DND-41 (cell line): Measurements from ENCODE around the gene KRTAP1-1.

Experiments used
- ATAC-seq: fragments of 200-7000 bp; cut with Tn5 transposase; 3 replicates; pipeline ENCODE4 v1.9.1; 2021; ENCODE audit warnings: low read depth; ENCODE audit not compliant: insufficient read depth
- DNase-seq: peaks from one replicate; pipeline ENCODE4 v3.0.0-alpha.2; 2020
- H2AFZ ChIP-seq: 2 replicates; pipeline ENCODE4 v1.6.0; 2012; ENCODE audit warnings: low read depth, low read length
- H3K27ac ChIP-seq: 2 replicates; pipeline ENCODE4 v1.5.1; 2012; ENCODE audit warnings: low read length, inconsistent platforms
- H3K27me3 ChIP-seq: fragments of 200-600 bp; sonication (generic); 2 replicates; pipeline ENCODE4 v1.6.0; 2012; ENCODE audit warnings: low read length, mild to moderate bottlenecking, inconsistent platforms; ENCODE audit not compliant: insufficient read depth, poor library complexity
- H3K36me3 ChIP-seq: 2 replicates; pipeline ENCODE4 v1.5.1; 2012; ENCODE audit warnings: low read length, inconsistent platforms; ENCODE audit not compliant: insufficient read depth
- H3K4me1 ChIP-seq: 2 replicates; pipeline ENCODE4 v1.5.1; 2012; ENCODE audit warnings: mild to moderate bottlenecking, low read length; ENCODE audit not compliant: insufficient read depth
- H3K4me2 ChIP-seq: 2 replicates; pipeline ENCODE4 v1.6.0; 2012; ENCODE audit warnings: mild to moderate bottlenecking, moderate library complexity, low read length, inconsistent platforms; ENCODE audit not compliant: insufficient read depth
- H3K4me3 ChIP-seq, 2 experiments: fragments of 200-600 bp in 1 of 2; shearing (Covaris generic) in 1 of 2; 2 replicates each; pipeline ENCODE4 v1.5.1; 2012 to 2016; ENCODE audit warnings: inconsistent platforms in 2 of 2, low read length in 2 of 2, mild to moderate bottlenecking in 2 of 2, low read depth in 1 of 2, moderate library complexity in 1 of 2
- H3K79me2 ChIP-seq: 2 replicates; pipeline ENCODE4 v1.6.0; 2012; ENCODE audit warnings: low read length, inconsistent platforms; ENCODE audit not compliant: insufficient read depth
- H3K9ac ChIP-seq: 2 replicates; pipeline ENCODE4 v1.6.0; 2012; ENCODE audit warnings: low read depth, mild to moderate bottlenecking, inconsistent platforms, low read length, moderate library complexity
- H3K9me3 ChIP-seq: 2 replicates; pipeline ENCODE4 v1.5.1; 2012; ENCODE audit warnings: low read length, moderate library complexity, mild to moderate bottlenecking, inconsistent platforms; ENCODE audit not compliant: insufficient read depth, severe bottlenecking
- H4K20me1 ChIP-seq: 2 replicates; pipeline ENCODE4 v1.6.0; 2012; ENCODE audit warnings: low read length; ENCODE audit not compliant: insufficient read depth
- EZH2 ChIP-seq: IDR thresholded peaks from 3 replicates; pipeline ENCODE4 v1.6.1; 2012; ENCODE audit warnings: borderline replicate concordance, low read depth, mild to moderate bottlenecking, moderate library complexity, low read length, inconsistent platforms; ENCODE audit not compliant: severe bottlenecking
- TF ChIP-seq, protein P1 (sequence below): IDR thresholded peaks from 2 replicates; pipeline ENCODE4 v1.5.1; 2012; ENCODE audit warnings: borderline replicate concordance, low read length, moderate library complexity, mild to moderate bottlenecking; ENCODE audit not compliant: poor library complexity, severe bottlenecking; ENCODE audit errors: extremely low read depth

The KRTAP1-1 gene

DNA sequence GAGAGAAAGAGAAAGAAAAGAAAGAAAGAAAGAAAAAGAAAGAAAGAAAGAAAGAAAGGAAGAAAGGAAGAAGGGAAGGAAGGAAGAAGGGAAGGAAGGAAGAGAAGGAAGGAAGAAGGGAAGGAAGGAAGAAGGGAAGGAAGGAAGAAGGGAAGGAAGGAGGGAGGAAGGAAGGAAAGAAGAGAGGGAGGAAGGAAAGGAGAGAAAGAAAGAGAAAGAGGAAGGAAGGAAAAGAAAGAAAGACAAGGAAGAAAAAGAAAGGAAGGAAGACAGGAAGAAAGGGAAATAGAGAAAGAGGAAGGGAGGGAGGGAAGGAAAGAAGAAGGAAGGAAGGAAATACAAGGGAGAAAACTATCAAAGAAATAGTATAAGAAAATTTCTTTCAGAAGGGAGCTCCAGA is 35.5 kb upstream of the KRTAP1-1 start:
- no peak for ATAC-seq
- Histone ChIP-seq H3K36me3 (no peaks in the 10 kb centered on the region), H3K79me2 (no peaks in the 10 kb centered on the region), H3K4me3 (no peak overlapping the region), H4K20me1 (no peaks in the 10 kb centered on the region), H3K4me2 (no peak overlapping the region), H3K9ac (no peak overlapping the region), H3K27ac (no peak overlapping the region), H2AFZ (no peak overlapping the region), H3K27me3 (peaks cover 8% of the 10 kb centered on the region), H3K4me1 (no peaks in the 10 kb centered on the region), H3K9me3 (no peaks in the 10 kb centered on the region)
- no peak for TF ChIP-seq EZH2
- TF ChIP-seq, protein P1, sequence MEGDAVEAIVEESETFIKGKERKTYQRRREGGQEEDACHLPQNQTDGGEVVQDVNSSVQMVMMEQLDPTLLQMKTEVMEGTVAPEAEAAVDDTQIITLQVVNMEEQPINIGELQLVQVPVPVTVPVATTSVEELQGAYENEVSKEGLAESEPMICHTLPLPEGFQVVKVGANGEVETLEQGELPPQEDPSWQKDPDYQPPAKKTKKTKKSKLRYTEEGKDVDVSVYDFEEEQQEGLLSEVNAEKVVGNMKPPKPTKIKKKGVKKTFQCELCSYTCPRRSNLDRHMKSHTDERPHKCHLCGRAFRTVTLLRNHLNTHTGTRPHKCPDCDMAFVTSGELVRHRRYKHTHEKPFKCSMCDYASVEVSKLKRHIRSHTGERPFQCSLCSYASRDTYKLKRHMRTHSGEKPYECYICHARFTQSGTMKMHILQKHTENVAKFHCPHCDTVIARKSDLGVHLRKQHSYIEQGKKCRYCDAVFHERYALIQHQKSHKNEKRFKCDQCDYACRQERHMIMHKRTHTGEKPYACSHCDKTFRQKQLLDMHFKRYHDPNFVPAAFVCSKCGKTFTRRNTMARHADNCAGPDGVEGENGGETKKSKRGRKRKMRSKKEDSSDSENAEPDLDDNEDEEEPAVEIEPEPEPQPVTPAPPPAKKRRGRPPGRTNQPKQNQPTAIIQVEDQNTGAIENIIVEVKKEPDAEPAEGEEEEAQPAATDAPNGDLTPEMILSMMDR: no peak
- DNase-seq: no peak

DNA sequence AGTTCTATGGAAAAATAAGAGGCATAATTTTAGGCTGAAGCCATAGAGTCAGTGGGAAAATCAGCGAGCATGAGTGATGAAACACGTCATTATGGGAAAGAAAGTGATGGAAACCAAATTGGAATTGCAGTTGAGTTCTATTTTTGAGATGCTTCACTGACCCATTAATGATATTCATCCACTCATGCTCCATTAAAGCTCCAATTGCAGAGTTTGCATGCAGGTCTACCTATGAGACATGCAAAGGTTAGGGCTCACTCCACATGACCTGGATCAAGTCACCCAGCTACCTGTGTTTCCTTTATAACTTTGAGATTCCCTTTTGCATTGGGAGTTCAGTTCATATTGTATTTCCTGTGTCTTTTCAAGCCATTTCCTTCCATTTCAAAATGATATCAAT is 32.4 kb upstream of the KRTAP1-1 start:
- Histone ChIP-seq H3K4me1 (no peaks in the 10 kb centered on the region), H3K27me3 (peaks cover 9% of the 10 kb centered on the region), H2AFZ (no peak overlapping the region), H4K20me1 (no peaks in the 10 kb centered on the region), H3K4me2 (no peak overlapping the region), H3K27ac (no peak overlapping the region), H3K4me3 (no peak overlapping the region), H3K9ac (no peak overlapping the region), H3K9me3 (no peaks in the 10 kb centered on the region), H3K36me3 (no peaks in the 10 kb centered on the region), H3K79me2 (no peaks in the 10 kb centered on the region)
- ATAC-seq (no peak), DNase-seq (no peak)
- TF ChIP-seq EZH2: no peak

DNA sequence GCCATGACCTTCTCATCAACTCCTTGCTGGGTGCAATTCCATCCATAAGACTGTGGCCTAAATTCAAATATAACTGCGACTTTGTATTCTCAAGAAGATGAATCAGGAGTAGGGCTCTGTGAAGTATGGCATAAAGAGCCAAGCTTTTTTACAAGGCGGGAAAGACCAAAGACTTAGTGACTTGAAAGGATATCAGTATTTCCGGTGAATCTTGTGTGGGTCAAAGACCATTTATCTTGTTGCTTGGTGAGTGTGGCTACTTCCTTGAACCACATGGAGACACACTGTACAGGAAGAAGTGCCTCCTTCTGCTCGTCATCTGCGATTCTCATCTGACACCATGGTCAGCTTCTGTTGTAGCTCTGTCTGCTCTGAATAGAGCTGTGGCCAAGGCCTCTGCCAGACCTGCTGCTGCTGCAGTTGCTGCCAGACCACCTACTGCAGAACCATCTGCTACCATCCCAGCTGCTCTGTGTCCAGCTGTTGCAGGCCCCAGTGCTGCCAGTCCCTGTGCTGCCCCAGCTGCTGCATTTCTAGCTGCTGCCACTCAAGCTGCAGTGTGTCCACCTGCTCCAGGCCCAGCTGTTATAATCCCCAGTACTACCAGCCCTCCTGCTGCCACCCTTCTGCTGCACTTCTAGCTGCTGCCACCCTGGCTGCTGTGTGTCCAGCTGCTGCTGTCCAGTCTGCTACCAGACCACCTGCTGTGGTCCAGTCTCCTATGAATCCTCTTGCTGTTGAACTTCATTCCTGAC is 30.5 kb upstream of the KRTAP1-1 start:
- H3K27ac ChIP-seq: no peak overlapping the region
- peaks cover 9% of the 10 kb centered on the region for H3K27me3 ChIP-seq
- ATAC-seq: no peak
- no peak overlapping the region for H2AFZ ChIP-seq
- H3K79me2 ChIP-seq: no peaks in the 10 kb centered on the region
- H3K4me3 ChIP-seq: no peak overlapping the region
- H3K9me3 ChIP-seq: no peaks in the 10 kb centered on the region
- H3K9ac ChIP-seq: no peak overlapping the region
- no peaks in the 10 kb centered on the region for H3K36me3 ChIP-seq
- no peaks in the 10 kb centered on the region for H3K4me1 ChIP-seq
- H3K4me2 ChIP-seq: no peak overlapping the region
- no peaks in the 10 kb centered on the region for H4K20me1 ChIP-seq
- no peak for DNase-seq
- TF ChIP-seq, protein P1: no peak
- TF ChIP-seq EZH2: no peak

DNA sequence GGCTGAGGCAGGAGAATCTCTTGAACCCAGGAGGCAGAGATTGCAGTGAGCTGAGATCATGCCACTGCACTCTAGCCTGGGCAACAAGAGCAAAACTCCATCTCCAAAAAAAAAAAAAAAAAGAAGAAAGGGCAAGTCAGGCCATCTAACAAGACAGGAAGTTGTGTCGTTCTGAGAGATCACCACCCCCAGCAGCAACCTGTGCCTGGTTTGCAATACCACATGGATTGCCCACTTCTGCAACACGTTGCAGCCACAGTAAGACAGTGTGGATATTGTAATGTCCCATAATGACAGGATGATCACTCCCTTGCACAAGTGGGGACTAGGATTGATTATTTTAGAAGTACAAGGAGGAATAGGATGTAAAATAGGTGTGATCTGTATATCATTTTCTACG is 27.8 kb upstream of the KRTAP1-1 start:
- DNase-seq (no peak), ATAC-seq (no peak)
- no peaks in the 10 kb centered on the region for H3K36me3 ChIP-seq
- peaks cover 4% of the 10 kb centered on the region for H3K27me3 ChIP-seq
- H3K9me3 ChIP-seq: no peaks in the 10 kb centered on the region
- no peak overlapping the region for H3K27ac ChIP-seq
- H4K20me1 ChIP-seq: no peaks in the 10 kb centered on the region
- no peaks in the 10 kb centered on the region for H3K4me1 ChIP-seq
- no peaks in the 10 kb centered on the region for H3K79me2 ChIP-seq
- no peak overlapping the region for H2AFZ ChIP-seq
- TF ChIP-seq, protein P1: no peak
- TF ChIP-seq EZH2: no peak
- H3K4me2 ChIP-seq: no peak overlapping the region
- H3K4me3 ChIP-seq: no peak overlapping the region
- H3K9ac ChIP-seq: no peak overlapping the region
